ENCODE data around the gene CLMP.

GRCh38 chr11:123150882-123151281 is 44.2 kb downstream of the CLMP start:
- no peak for TF ChIP-seq ZNF510 (tag by site-specific recombination; IDR thresholded peaks at IDR 0.05; ENCODE audit: insufficient replicate concordance)
- TF ChIP-seq ZNF302 (tag by site-specific recombination; IDR thresholded peaks at IDR 0.05; ENCODE audit: low read depth), result no peak
- no peak for TF ChIP-seq CTCF (tag by site-specific recombination; IDR thresholded peaks at IDR 0.05)
- TF ChIP-seq ZNF558 (tag by site-specific recombination; IDR thresholded peaks at IDR 0.05), result no peak
- TF ChIP-seq ZNF777 (tag by site-specific recombination; IDR thresholded peaks at IDR 0.05; ENCODE audit: borderline replicate concordance), result no peak
- TF ChIP-seq ZNF404 (tag by site-specific recombination; IDR thresholded peaks at IDR 0.05), result no peak
- TF ChIP-seq ZNF624 (tag by site-specific recombination; IDR thresholded peaks at IDR 0.05), result no peak
- TF ChIP-seq BCL11A (tag by site-specific recombination; IDR thresholded peaks at IDR 0.05; ENCODE audit: low read depth), result no peak
